ENCODE measurements around the gene MSX2.

Gene MSX2

DNA sequence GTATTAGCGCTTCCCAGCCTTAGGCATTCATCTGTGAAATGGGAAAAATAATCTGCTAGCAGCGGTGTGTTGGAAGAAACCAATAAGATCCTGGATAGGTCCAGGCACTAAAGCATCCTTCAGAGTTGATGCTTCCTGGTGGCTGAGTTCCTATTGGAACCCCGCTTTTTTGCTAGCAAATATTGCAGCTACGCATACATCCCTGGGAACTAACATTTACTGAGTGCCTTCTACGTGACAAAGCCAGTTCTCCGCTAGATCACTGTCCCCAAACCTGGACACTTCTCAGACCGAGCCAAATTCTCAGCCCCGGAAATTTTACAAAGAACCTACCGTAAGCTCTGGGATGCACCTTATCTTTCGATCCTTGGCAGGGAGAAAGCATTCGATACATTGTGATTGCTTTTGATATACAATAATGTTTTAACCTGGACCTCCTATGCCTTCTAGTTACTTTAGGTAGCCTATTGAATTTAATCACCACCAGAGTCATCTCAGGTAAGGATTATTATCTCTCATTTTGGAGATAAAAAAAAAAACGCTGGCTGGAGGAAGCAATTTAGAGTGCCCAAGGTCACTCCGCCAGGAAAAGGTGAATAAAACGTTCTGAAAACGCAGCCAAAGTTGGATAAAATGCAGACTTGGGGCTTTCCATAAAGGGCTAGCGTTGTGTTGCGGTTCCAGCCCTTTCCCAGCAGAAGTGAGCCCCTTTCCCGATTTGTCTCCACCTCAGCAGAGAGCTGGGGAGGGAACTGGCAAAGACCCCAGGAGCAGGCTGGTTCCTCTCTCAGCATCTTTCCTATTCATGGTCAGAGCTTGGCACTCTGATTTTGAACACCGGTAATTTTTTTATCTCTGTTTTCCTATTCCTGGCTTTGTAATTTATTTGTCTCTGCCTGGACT, 2.6 kb upstream of the MSX2 start:
- no peaks in the 10 kb centered on the region for H3K9me3 ChIP-seq (ENCODE audit: low read depth, low read length)
- H3K36me3 ChIP-seq (ENCODE audit: insufficient read depth, low read length), result no peaks in the 10 kb centered on the region
- no peak for DNase-seq (ENCODE audit: low read depth, low spot score)
- TF ChIP-seq FOXP2 (optimal IDR thresholded peaks at IDR 0.05; ENCODE audit: control extremely low read depth, extremely low read length, insufficient read depth), result no peak
- no peak for TF ChIP-seq EZH2 (IDR thresholded peaks at IDR 0.05)
- TF ChIP-seq POLR2AphosphoS5 (IDR thresholded peaks at IDR 0.05; ENCODE audit: borderline replicate concordance, low read depth, low read length), result no peak
- no peak overlapping the region for H3K4me3 ChIP-seq
- no peak overlapping the region for H3K9ac ChIP-seq (ENCODE audit: insufficient read length)
- H3K27ac ChIP-seq, result no peak overlapping the region

DNA sequence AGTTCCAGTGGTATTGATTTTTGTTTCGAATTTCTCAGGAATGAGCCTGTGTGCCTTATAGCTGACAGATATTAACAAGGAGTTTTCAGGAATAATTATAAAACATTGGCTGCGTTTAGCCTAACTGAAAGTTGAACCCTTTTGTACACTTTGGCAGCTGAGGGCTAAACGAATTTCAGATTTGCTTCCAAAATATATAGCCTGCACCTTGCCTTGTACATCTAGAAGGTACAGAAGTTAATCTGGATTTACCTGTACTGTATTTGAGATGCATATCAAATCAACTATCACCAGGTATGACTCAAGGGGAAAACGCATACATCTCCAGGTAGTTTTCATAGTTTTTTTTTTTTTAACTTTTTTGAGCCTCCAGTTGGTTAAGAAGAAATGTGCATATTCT, 1.9 kb upstream of the MSX2 start:
- H3K9me3 ChIP-seq (ENCODE audit: low read depth, low read length), result no peaks in the 10 kb centered on the region
- no peak for TF ChIP-seq FOXP2 (optimal IDR thresholded peaks at IDR 0.05; ENCODE audit: control extremely low read depth, extremely low read length, insufficient read depth)
- TF ChIP-seq EZH2 (IDR thresholded peaks at IDR 0.05), result no peak
- no peak for TF ChIP-seq POLR2AphosphoS5 (IDR thresholded peaks at IDR 0.05; ENCODE audit: borderline replicate concordance, low read depth, low read length)
- no peak overlapping the region for H3K9ac ChIP-seq (ENCODE audit: insufficient read length)

DNA sequence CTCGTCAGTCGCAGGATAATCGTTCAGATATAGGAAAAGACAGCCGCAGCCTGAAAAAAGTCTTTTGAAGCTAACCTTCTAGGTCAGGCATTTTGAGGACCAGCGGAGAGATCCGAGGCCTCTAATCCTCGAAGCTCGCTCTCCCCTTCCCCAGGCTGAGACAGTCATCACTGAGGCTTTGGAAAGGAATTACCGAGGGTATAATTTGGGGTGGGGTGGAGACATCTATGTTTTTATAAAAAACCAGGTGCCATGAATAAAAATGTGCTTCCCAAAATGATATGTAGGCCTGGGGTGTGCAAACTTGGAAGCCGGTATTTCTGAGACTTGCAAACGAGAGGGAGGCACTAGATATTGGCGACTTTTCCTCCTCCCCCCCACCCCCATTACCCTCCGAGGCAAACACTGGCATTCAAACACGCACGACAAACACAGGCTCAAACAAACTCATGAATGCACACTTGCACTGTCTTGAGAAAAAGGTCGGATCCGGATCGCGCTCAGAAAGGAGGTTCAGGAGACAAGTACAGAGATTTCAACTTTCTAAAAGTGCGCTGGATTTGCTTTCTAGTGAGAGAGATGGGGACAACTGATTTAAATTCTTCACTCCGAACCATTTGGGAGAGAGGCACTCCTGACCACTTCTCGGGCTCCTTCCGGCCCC, 935 bp upstream of the MSX2 start:
- no peak overlapping the region for H3K27ac ChIP-seq
- no peak for DNase-seq (ENCODE audit: low read depth, low spot score)
- H3K36me3 ChIP-seq (ENCODE audit: insufficient read depth, low read length), result no peaks in the 10 kb centered on the region
- H3K4me3 ChIP-seq, result peak overlapping the region; percentile 95
- no peak for TF ChIP-seq FOXP2 (optimal IDR thresholded peaks at IDR 0.05; ENCODE audit: control extremely low read depth, extremely low read length, insufficient read depth)
- TF ChIP-seq POLR2AphosphoS5 (IDR thresholded peaks at IDR 0.05; ENCODE audit: borderline replicate concordance, low read depth, low read length), result no peak
- TF ChIP-seq EZH2 (IDR thresholded peaks at IDR 0.05), result no peak
- no peak overlapping the region for H3K9ac ChIP-seq (ENCODE audit: insufficient read length)
- H3K9me3 ChIP-seq (ENCODE audit: low read depth, low read length), result no peaks in the 10 kb centered on the region

More for the DNA sequence above, 1.9 kb upstream of the MSX2 start:
- H3K36me3 ChIP-seq (ENCODE audit: insufficient read depth, low read length), result no peaks in the 10 kb centered on the region
- no peak for DNase-seq (ENCODE audit: low read depth, low spot score)
- H3K4me3 ChIP-seq, result no peak overlapping the region
- no peak overlapping the region for H3K27ac ChIP-seq

DNA sequence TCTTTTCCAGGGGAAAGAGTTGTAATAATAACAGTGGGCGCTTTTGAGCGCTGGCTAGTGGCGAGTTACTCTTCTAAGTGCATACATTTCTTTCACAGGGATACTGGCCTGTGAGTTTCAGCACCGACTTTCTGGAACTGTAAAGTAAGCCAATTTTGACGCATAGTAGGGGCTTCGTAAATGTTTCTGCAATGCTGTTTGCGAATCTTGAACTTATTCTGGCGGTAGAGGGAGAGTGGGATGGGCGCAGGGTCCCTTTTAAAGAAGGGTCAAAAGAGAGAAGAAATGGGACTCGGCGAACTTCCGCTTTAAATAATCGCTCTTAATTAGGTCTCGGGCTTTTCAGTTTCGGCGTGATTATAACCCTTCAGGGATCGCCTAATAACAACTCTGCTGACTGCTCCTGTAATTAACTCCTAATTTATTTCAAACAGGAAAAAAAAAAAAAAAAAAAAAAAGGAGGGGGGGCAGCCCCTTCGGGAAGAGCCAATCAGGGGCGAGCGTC, 351 bp upstream of the MSX2 start:
- no peaks in the 10 kb centered on the region for H3K9me3 ChIP-seq (ENCODE audit: low read depth, low read length)
- TF ChIP-seq FOXP2 (optimal IDR thresholded peaks at IDR 0.05; ENCODE audit: control extremely low read depth, extremely low read length, insufficient read depth), result no peak
- no peak overlapping the region for H3K27ac ChIP-seq
- H3K36me3 ChIP-seq (ENCODE audit: insufficient read depth, low read length), result peaks cover 1% of the 10 kb centered on the region
- H3K9ac ChIP-seq (ENCODE audit: insufficient read length), result no peak overlapping the region
- no peak for DNase-seq (ENCODE audit: low read depth, low spot score)
- peak overlapping the region; percentile 95 for H3K4me3 ChIP-seq

DNA sequence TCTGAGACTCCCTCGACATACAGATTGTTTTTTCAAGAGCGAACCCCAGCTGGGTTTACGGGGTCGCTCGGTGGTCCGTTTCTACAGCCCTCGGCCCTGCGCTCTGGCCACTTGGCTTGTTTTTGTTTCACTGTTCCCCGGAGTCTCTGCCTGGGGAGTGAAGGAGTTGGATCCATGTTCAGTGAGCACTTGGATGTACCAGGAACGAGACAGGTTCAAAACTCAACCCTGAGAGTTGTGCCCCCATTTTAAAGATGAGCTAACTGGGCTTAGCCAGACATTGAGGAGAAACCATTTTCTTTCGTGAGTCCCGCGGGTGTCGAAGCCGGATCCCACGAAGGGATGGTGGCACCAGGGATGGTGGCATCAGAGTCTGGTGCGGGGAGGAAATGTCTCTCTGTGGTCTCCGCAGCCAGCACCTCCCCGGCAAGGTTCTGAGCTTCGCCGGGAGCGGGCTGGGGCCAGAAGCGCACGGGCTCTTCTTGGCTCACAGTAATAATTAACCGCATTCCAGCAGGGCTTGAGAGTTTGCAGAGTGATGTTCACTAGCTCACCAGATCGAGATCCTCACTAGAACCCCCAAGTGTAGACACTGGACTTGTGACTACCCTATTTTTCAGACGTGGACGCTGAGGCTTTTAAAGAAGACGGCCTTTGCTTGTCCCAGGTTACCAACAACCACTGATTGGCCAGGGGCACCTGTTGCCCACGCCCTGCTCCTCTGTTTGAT, 1.0 kb downstream of the MSX2 start:
- Histone ChIP-seq H3K4me3 (peak overlapping the region; percentile 95), H3K27ac (no peak overlapping the region), H3K9ac (ENCODE audit: insufficient read length) (peak overlapping the region; percentile 79), H3K9me3 (ENCODE audit: low read depth, low read length) (no peaks in the 10 kb centered on the region), H3K36me3 (ENCODE audit: insufficient read depth, low read length) (peaks cover 14% of the 10 kb centered on the region)
- DNase-seq (ENCODE audit: low read depth, low spot score), result no peak
- TF ChIP-seq EZH2 (IDR thresholded peaks at IDR 0.05), result no peak
- TF ChIP-seq FOXP2 (optimal IDR thresholded peaks at IDR 0.05; ENCODE audit: control extremely low read depth, extremely low read length, insufficient read depth), result no peak
- no peak for TF ChIP-seq POLR2AphosphoS5 (IDR thresholded peaks at IDR 0.05; ENCODE audit: borderline replicate concordance, low read depth, low read length)

DNA sequence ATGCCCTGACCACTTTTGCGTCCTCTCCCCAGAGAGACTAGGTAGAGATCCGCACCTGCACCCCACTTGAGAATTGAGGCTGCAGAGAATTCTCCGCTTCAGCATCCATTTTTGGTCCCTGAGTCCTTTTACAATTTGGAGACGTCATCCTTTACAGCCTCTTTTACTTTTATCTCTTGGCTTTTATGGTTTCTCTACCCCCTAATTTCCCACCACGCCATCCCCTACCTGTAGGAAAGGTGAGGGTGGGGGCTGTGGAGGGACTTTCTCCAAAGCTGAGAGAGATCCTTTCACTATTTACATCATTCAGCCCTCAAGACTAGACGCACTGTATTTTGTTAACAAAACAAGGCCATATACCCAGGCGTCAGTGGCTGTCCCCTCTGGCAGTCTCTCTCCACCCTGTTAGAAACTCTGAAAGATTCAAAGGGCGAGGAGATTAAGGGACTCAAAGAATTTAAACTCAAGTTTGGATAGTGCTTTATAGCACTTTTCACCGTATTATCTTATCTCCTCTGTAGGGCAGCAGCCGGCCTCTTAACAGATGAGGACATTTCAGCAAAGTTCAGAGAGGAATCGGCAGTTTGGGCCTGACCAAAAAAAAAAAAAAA, 1.7 kb downstream of the MSX2 start:
- H3K27ac ChIP-seq, result no peak overlapping the region
- peaks cover 19% of the 10 kb centered on the region for H3K36me3 ChIP-seq (ENCODE audit: insufficient read depth, low read length)
- peak overlapping the region; percentile 95 for H3K4me3 ChIP-seq
- peak overlapping the region; percentile 79 for H3K9ac ChIP-seq (ENCODE audit: insufficient read length)
- DNase-seq (ENCODE audit: low read depth, low spot score), result no peak
- no peaks in the 10 kb centered on the region for H3K9me3 ChIP-seq (ENCODE audit: low read depth, low read length)
- no peak for TF ChIP-seq POLR2AphosphoS5 (IDR thresholded peaks at IDR 0.05; ENCODE audit: borderline replicate concordance, low read depth, low read length)
- TF ChIP-seq EZH2 (IDR thresholded peaks at IDR 0.05), result no peak
- no peak for TF ChIP-seq FOXP2 (optimal IDR thresholded peaks at IDR 0.05; ENCODE audit: control extremely low read depth, extremely low read length, insufficient read depth)

DNA sequence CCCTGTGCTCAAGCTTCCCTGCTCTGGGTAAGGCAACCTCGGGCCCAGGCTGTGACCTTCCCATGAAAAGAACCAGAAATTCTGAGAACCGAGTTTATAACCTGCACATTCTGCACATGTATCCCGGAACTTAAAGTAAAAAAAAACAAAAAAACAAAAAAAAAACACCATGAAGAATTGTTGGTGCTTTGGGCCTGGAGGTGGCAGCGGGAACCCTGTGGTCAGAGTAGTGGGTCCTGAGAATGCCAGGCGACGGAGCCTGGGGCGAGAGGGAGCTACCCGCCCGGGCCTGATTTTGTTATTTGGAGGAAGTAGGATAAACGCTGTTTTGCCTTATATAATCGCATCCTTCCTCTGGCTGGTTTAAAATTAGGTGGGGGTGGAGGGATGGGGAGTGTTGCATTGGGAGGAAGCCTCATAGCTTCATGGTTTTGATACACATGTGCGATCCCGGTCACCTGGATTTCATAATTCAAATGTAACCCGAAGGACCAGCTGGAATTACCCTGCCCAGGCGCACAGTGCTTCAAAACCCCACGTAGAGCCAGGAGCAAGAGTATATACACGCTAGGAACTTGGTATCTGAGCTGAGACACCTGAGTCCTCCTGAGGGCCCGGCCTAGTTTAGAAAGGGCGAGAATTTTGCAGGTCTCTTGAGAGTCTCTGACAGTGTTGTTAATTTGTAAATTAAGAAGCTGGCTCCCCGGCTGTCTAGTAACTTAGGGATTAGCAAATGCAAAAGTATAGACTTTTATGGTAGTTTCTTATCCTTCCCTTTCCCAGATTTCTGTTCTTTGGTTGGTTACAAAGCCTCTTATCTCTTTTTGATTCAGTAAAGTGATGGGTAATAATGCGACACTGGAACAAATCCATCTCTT, 2.8 kb downstream of the MSX2 start:
- H3K27ac ChIP-seq, result peak overlapping the region; percentile 86
- DNase-seq (ENCODE audit: low read depth, low spot score), result no peak
- H3K36me3 ChIP-seq (ENCODE audit: insufficient read depth, low read length), result peaks cover 27% of the 10 kb centered on the region
- TF ChIP-seq POLR2AphosphoS5 (IDR thresholded peaks at IDR 0.05; ENCODE audit: borderline replicate concordance, low read depth, low read length) (no peak; the same call in 1 of the 2 replicates), FOXP2 (optimal IDR thresholded peaks at IDR 0.05; ENCODE audit: control extremely low read depth, extremely low read length, insufficient read depth) (no peak), EZH2 (IDR thresholded peaks at IDR 0.05) (no peak)
- peak overlapping the region; percentile 24 for H3K9ac ChIP-seq (ENCODE audit: insufficient read length)
- H3K4me3 ChIP-seq, result peak overlapping the region; percentile 95
- H3K9me3 ChIP-seq (ENCODE audit: low read depth, low read length), result no peaks in the 10 kb centered on the region
